ENCODE measurements around the gene GART.

DNA sequence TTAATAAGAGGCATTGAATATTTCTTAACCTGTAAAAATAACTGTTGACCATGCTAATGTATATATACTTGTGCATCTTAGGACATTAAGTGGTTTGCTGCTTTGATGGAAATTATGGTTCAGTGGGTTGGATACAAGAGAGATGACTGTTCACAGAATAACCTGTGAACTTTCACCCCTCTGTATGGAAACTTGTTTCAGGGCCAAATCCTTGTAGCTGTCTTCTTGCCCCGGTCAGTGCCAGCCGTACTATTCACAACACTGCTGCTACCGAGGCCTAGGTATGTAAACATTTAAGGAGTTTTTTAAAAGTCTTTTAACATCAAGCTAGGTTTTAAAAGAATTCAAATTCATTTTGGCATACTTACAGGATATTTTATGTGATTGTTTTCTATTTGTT, 30.4 kb upstream of the GART start:
- no peak for TF ChIP-seq ZNF274 (IDR thresholded peaks at IDR 0.05; ENCODE audit: low read depth, low read length)
- no peak for TF ChIP-seq SUZ12 (IDR thresholded peaks at IDR 0.05; ENCODE audit: extremely low read depth, insufficient read depth, insufficient read length)
- no peak for TF ChIP-seq YY1 (IDR thresholded peaks at IDR 0.05; ENCODE audit: insufficient read depth, insufficient read length)
